ENCODE measurements around the gene LRRC45. TPM values are rescaled to one million over a fixed set of nuclear protein-coding genes. Genes with fewer than 3 reads are reported as not detected.

The LRRC45 gene
- total RNA-seq (2021): 41.5 and 42.6 TPM in 2 replicates
- Bru-seq, nascent RNA: percentile 46 among the genes with signal in this experiment
- BruChase-seq, experiment 1, labeled RNA remaining after a 2-hour chase: percentile 54 among the genes with signal in this experiment
- percentile 67 among the genes with signal in this experiment for BruChase-seq, experiment 2, labeled RNA remaining after a 6-hour chase
- long read RNA-seq, transcript LRRC45-201 (17 exons, 2,701 nt): major isoform, 32 of 55 reads
- long read RNA-seq, partial matches to known transcripts: 5 of 55 reads
- long read RNA-seq, other reads (novel, unspliced or antisense): 18 of 55 reads

- H3K9me2 ChIP-seq (ENCODE audit: insufficient read depth): no peaks in the 10 kb centered on the region
- TF ChIP-seq EZH2 (IDR thresholded peaks at IDR 0.05; ENCODE audit: low read depth) (no peak), CTCF (conservative IDR thresholded peaks at IDR 0.05) (no peak)
- BruUV-seq (replicated peaks): no TSS peak
- CTCF ChIA-PET: interaction anchor here (0.7 to 3.2 kb wide), 7 partner anchors 15 to 301 kb away, joined by 3 to 18 read pairs (median 10); partner anchors contain the start of gene DCXR
- no peaks in the 10 kb centered on the region for H3K9me3 ChIP-seq (ENCODE audit: insufficient read depth, low read depth)
- H3K79me2 ChIP-seq (ENCODE audit: low read depth): peaks cover 11% of the 10 kb centered on the region; the same call in 1 of the 2 replicates
- no peaks in the 10 kb centered on the region for H3K36me3 ChIP-seq (ENCODE audit: low read depth)
- peak within 1 kb of the TSS; percentile 89 for H3K4me2 ChIP-seq
- peak; percentile 92 to 100 for DNase-seq
- peaks cover 6% of the 10 kb centered on the region; the same call in 1 of the 2 replicates for H3K4me1 ChIP-seq (replicated peaks; ENCODE audit: insufficient read depth)
- peaks cover 6% of the 10 kb centered on the region; the same call in 1 of the 2 replicates for H3F3A ChIP-seq (ENCODE audit: insufficient read depth, low read depth)
- peak within 1 kb of the TSS; percentile 79 for H2AFZ ChIP-seq
- no peaks in the 10 kb centered on the region for H3K27me3 ChIP-seq (ENCODE audit: insufficient read depth, low read depth)
- peaks cover 5% of the 10 kb centered on the region; the same call in 1 of the 2 replicates for H4K20me1 ChIP-seq (ENCODE audit: insufficient read depth)
- peak within 1 kb of the TSS; percentile 84 for H3K4me3 ChIP-seq
- no peak within 1 kb of the TSS for H3K27ac ChIP-seq
- POLR2A ChIA-PET (ENCODE audit: unreplicated experiment): interaction anchor here (0.5 to 1.0 kb wide), 11 partner anchors 9 to 524 kb away, joined by 3 to 14 read pairs (median 4); partner anchors contain the start of gene RAC3
- intact Hi-C loops (cut with micrococcal nuclease; ENCODE audit: unreplicated experiment): loop anchor here (1.0 to 5.0 kb wide), 6 partner anchors 8 to 341 kb away; partner anchors contain the start of genes ARHGDIA, ARL16, FASN and HGS
These were observed at the start of gene LRRC45 for GRCh38 chr17:82022981-82023446. LRRC45 (plus strand) TSS chr17:82023305; CDS start chr17:82023644, 339 bp downstream.

GRCh38 chr17:81973432-81973831, 49.7 kb upstream of the LRRC45 start:
- CTCF ChIA-PET: no interaction called here
- intact Hi-C loops (cut with micrococcal nuclease; ENCODE audit: unreplicated experiment): no loop called here

More at GRCh38 chr17:81973432-81973831, 49.7 kb upstream of the LRRC45 start:
- Histone ChIP-seq H3K4me1 (replicated peaks; ENCODE audit: insufficient read depth) (no peaks in the 10 kb centered on the region), H3K9me2 (ENCODE audit: insufficient read depth) (no peaks in the 10 kb centered on the region), H3K79me2 (ENCODE audit: low read depth) (0 out of 2 replicates have a peak, but pooled peaks cover under 1% of the 10 kb centered on the region), H2AFZ (no peak overlapping the region), H3K4me3 (no peak overlapping the region), H3K36me3 (ENCODE audit: low read depth) (no peaks in the 10 kb centered on the region), H4K20me1 (ENCODE audit: insufficient read depth) (no peaks in the 10 kb centered on the region), H3K27me3 (ENCODE audit: insufficient read depth, low read depth) (no peaks in the 10 kb centered on the region), H3K9me3 (ENCODE audit: insufficient read depth, low read depth) (no peaks in the 10 kb centered on the region), H3F3A (ENCODE audit: insufficient read depth, low read depth) (peaks cover 2% of the 10 kb centered on the region; the same call in 1 of the 2 replicates), H3K4me2 (no peak overlapping the region), H3K27ac (no peak overlapping the region)
- DNase-seq: no peak
- POLR2A ChIA-PET (ENCODE audit: unreplicated experiment): no interaction called here
- BruUV-seq (replicated peaks): no TSS peak
- TF ChIP-seq EZH2 (IDR thresholded peaks at IDR 0.05; ENCODE audit: low read depth) (no peak), CTCF (conservative IDR thresholded peaks at IDR 0.05) (no peak)
